Panc1 (cell line): ENCODE data around the gene COTL1. TPM values are rescaled to one million over a fixed set of nuclear protein-coding genes. Genes with fewer than 3 reads are reported as not detected.

Experiments used
- ATAC-seq: fragments of 200-7000 bp; cut with Tn5 transposase; 2 replicates; pipeline ENCODE4 v1.9.1; 2020; ENCODE audit warnings: mild to moderate bottlenecking, moderate library complexity
- BruUV-seq: library from RNA; stranded (reverse); fragments of 400-500 nt; replicated peaks from 2 replicates; lab custom pipeline; 2021; lab: Mats Ljungman, UMichigan
- CTCF ChIA-PET: fragments of 300-600 bp; sonication (Branson Sonifier 250); formaldehyde crosslinking; loops from one replicate; lab custom pipeline; 2022; ENCODE audit warnings: antibody characterized with exemption; lab: Charles Lee
- POLR2A ChIA-PET: fragments of 300-600 bp; sonication (Branson Sonifier 250); formaldehyde crosslinking; loops from one replicate; lab custom pipeline; 2022; ENCODE audit warnings: antibody characterized with exemption; lab: Charles Lee
- DNase-seq: peaks from one replicate; pipeline ENCODE4 v3.0.0-alpha.2; 2010; ENCODE audit warnings: low read depth, low spot score
- H3K27ac ChIP-seq: 2 replicates; pipeline ENCODE4 v1.5.1; 2011; ENCODE audit warnings: mild to moderate bottlenecking, low read length, inconsistent platforms
- H3K27me3 ChIP-seq: fragments of 200-500 bp; sonication (Bioruptor generic); 2 replicates; pipeline ENCODE4 v1.6.0; 2014; ENCODE audit warnings: low read length, inconsistent platforms; ENCODE audit not compliant: control insufficient read depth, insufficient read depth
- H3K36me3 ChIP-seq: fragments of 200-500 bp; sonication (Bioruptor generic); 2 replicates; pipeline ENCODE4 v1.5.1; 2014; ENCODE audit warnings: inconsistent platforms, mild to moderate bottlenecking, low read length, moderate library complexity; ENCODE audit not compliant: control insufficient read depth, insufficient read depth
- H3K4me1 ChIP-seq: 2 replicates; pipeline ENCODE4 v1.5.1; 2011; ENCODE audit warnings: inconsistent platforms, mild to moderate bottlenecking, low read length, moderate library complexity; ENCODE audit not compliant: control insufficient read depth, insufficient read depth
- H3K4me3 ChIP-seq, 2 experiments: 2 replicates each; pipeline ENCODE4 v1.5.1; 2011 to 2012; ENCODE audit warnings: low read depth in 2 of 2, low read length in 2 of 2, mild to moderate bottlenecking in 2 of 2, inconsistent platforms in 1 of 2, moderate library complexity in 1 of 2
- H3K9me3 ChIP-seq: fragments of 200-500 bp; sonication (Bioruptor generic); 2 replicates; pipeline ENCODE4 v1.5.1; 2014; ENCODE audit warnings: low read depth, mild to moderate bottlenecking, inconsistent platforms, low read length, moderate library complexity; ENCODE audit not compliant: control insufficient read depth, insufficient read depth
- POLR2AphosphoS5 ChIP-seq: IDR thresholded peaks from 2 replicates; pipeline ENCODE4 v1.6.1; 2012; ENCODE audit warnings: mild to moderate bottlenecking, low read depth, low read length, moderate library complexity
- SIN3A ChIP-seq: IDR thresholded peaks from 2 replicates; pipeline ENCODE4 v1.6.1; 2012; ENCODE audit warnings: low read depth, mild to moderate bottlenecking, low read length, moderate library complexity, borderline replicate concordance; ENCODE audit not compliant: insufficient read depth
- TCF7L2 ChIP-seq: IDR thresholded peaks from 2 replicates; pipeline ENCODE4 v1.6.1; 2011; ENCODE audit warnings: mild to moderate bottlenecking, low read depth, low read length, inconsistent platforms
- in situ Hi-C: cut with HindIII; loops from 2 replicates; pipeline ENCODE4 v1.10.0; 2016; ENCODE audit warnings: low sequenced_read_pairs, low pct_unique_long_range_greater_than_20kb
- intact Hi-C: fragments of 100-400 bp; cut with micrococcal nuclease; formaldehyde crosslinking; loops from one replicate; pipeline ENCODE4 v1.10.0; 2022; ENCODE audit not compliant: unreplicated experiment
- total RNA-seq: library from RNA; stranded (reverse); gene quantifications from one replicate; pipeline ENCODE4 v1.2.1, GENCODE V29; 2021; ENCODE audit not compliant: unreplicated experiment
- TF ChIP-seq, protein P1 (sequence below): fragments of 450-650 bp; IDR thresholded peaks from 2 replicates; pipeline ENCODE4 v1.5.1; 2017; ENCODE audit warnings: mild to moderate bottlenecking
- TF ChIP-seq, protein P2 (sequence below), 2 experiments: IDR thresholded peaks; 2 replicates each; pipeline ENCODE4 v1.6.1; 2011 to 2012; ENCODE audit warnings: low read depth in 2 of 2, control low read depth in 1 of 2, low read length in 1 of 2, mild to moderate bottlenecking in 1 of 2, moderate library complexity in 1 of 2; ENCODE audit not compliant: insufficient read depth in 1 of 2

The COTL1 gene
- total RNA-seq, 1 experiment from 2014 or later: 302 TPM

DNA sequence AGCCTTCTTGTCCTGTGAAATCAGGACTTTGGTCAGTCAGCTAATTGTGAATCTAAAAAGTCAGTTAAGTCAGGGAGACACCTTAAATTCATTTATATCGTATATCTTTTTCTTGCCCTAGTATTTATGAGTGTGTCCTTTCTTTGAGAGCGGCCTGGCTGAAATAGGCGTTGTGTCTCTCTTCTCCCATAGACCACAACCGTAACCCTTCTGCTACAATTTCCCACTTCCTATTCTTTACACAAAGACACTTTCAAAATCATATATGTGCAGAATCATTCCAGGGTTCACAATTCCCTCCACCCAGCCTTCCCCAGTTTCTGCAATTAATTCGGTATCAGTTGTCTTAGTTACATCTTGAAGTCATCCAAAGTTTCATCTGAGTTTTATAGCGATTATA, 14.0 kb upstream of the COTL1 start:
- in situ Hi-C loops: no loop called here
- no peak overlapping the region for H3K27ac ChIP-seq
- DNase-seq: no peak
- ChIA-PET POLR2A (no interaction called here), CTCF (no interaction called here)
- TF ChIP-seq, protein P1, sequence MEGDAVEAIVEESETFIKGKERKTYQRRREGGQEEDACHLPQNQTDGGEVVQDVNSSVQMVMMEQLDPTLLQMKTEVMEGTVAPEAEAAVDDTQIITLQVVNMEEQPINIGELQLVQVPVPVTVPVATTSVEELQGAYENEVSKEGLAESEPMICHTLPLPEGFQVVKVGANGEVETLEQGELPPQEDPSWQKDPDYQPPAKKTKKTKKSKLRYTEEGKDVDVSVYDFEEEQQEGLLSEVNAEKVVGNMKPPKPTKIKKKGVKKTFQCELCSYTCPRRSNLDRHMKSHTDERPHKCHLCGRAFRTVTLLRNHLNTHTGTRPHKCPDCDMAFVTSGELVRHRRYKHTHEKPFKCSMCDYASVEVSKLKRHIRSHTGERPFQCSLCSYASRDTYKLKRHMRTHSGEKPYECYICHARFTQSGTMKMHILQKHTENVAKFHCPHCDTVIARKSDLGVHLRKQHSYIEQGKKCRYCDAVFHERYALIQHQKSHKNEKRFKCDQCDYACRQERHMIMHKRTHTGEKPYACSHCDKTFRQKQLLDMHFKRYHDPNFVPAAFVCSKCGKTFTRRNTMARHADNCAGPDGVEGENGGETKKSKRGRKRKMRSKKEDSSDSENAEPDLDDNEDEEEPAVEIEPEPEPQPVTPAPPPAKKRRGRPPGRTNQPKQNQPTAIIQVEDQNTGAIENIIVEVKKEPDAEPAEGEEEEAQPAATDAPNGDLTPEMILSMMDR: no peak
- TF ChIP-seq POLR2AphosphoS5 (no peak), SIN3A (no peak), TCF7L2 (no peak)
- TF ChIP-seq, protein P2, sequence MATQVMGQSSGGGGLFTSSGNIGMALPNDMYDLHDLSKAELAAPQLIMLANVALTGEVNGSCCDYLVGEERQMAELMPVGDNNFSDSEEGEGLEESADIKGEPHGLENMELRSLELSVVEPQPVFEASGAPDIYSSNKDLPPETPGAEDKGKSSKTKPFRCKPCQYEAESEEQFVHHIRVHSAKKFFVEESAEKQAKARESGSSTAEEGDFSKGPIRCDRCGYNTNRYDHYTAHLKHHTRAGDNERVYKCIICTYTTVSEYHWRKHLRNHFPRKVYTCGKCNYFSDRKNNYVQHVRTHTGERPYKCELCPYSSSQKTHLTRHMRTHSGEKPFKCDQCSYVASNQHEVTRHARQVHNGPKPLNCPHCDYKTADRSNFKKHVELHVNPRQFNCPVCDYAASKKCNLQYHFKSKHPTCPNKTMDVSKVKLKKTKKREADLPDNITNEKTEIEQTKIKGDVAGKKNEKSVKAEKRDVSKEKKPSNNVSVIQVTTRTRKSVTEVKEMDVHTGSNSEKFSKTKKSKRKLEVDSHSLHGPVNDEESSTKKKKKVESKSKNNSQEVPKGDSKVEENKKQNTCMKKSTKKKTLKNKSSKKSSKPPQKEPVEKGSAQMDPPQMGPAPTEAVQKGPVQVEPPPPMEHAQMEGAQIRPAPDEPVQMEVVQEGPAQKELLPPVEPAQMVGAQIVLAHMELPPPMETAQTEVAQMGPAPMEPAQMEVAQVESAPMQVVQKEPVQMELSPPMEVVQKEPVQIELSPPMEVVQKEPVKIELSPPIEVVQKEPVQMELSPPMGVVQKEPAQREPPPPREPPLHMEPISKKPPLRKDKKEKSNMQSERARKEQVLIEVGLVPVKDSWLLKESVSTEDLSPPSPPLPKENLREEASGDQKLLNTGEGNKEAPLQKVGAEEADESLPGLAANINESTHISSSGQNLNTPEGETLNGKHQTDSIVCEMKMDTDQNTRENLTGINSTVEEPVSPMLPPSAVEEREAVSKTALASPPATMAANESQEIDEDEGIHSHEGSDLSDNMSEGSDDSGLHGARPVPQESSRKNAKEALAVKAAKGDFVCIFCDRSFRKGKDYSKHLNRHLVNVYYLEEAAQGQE (IDR thresholded peaks at IDR 0.05; ENCODE audit: insufficient read depth in 1 of 2, low read depth in 2 of 2, low read length in 1 of 2): no peak
- no peak overlapping the region for H3K4me3 ChIP-seq
- H3K4me1 ChIP-seq: no peaks in the 10 kb centered on the region
- no peak for ATAC-seq
- intact Hi-C loops: no loop called here
- H3K27me3 ChIP-seq: no peaks in the 10 kb centered on the region
- H3K36me3 ChIP-seq: no peaks in the 10 kb centered on the region
- BruUV-seq: no TSS peak
- no peaks in the 10 kb centered on the region for H3K9me3 ChIP-seq

DNA sequence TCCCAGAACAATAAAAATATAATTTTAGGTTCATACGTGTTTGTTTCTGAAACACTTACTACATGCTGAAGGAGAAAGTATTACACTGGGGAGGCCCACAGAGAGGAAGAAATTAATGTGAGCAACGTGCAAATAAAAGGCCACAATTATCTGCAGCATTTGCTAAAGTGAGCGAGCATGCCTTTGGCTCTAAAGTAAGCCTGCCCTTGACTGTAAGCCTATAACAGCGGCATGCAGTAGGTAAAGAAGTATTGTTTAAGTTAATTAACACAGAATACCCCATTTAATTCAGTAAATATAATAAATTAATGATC, 13.2 kb upstream of the COTL1 start:
- POLR2A ChIA-PET: no interaction called here
- Histone ChIP-seq H3K9me3 (no peaks in the 10 kb centered on the region), H3K4me1 (no peaks in the 10 kb centered on the region), H3K4me3 (no peak overlapping the region), H3K27me3 (no peaks in the 10 kb centered on the region), H3K27ac (no peak overlapping the region), H3K36me3 (no peaks in the 10 kb centered on the region)
- BruUV-seq: no TSS peak
- intact Hi-C loops: no loop called here
- TF ChIP-seq, protein P2 (IDR thresholded peaks at IDR 0.05; ENCODE audit: insufficient read depth in 1 of 2, low read depth in 2 of 2, low read length in 1 of 2): no peak
- TF ChIP-seq TCF7L2 (no peak), POLR2AphosphoS5 (no peak), SIN3A (no peak)
- TF ChIP-seq, protein P1: no peak
- CTCF ChIA-PET: no interaction called here
- no peak for ATAC-seq
- no peak for DNase-seq
- in situ Hi-C loops: no loop called here
